AG09309 (cell line): ENCODE measurements around the gene SP1.
"Not testable (repeated sequence)": the region's sequence is repeated elsewhere in the genome, so short reads cannot be mapped to it uniquely, and the experiment has no call there.

Experiments used
- DNase-seq: peaks from one replicate; pipeline ENCODE4 v3.0.0-alpha.2; 2010; ENCODE audit warnings: low read depth
- H3K4me3 ChIP-seq: 2 replicates; pipeline ENCODE4 v1.5.1; 2011; ENCODE audit warnings: mild to moderate bottlenecking, low read depth, low read length, moderate library complexity; ENCODE audit not compliant: control insufficient read depth
- TF ChIP-seq, protein P1 (sequence below): IDR thresholded peaks from 2 replicates; pipeline ENCODE4 v1.5.1; 2011; ENCODE audit warnings: mild to moderate bottlenecking, low read depth, low read length, inconsistent platforms; ENCODE audit not compliant: insufficient read depth, control insufficient read depth; ENCODE audit errors: missing control alignments

Gene SP1

GRCh38 chr12:53378724-53379388 is 1.1 kb upstream of the SP1 start:
- H3K4me3 ChIP-seq = peak overlapping the region; percentile 53
- TF ChIP-seq, protein P1, sequence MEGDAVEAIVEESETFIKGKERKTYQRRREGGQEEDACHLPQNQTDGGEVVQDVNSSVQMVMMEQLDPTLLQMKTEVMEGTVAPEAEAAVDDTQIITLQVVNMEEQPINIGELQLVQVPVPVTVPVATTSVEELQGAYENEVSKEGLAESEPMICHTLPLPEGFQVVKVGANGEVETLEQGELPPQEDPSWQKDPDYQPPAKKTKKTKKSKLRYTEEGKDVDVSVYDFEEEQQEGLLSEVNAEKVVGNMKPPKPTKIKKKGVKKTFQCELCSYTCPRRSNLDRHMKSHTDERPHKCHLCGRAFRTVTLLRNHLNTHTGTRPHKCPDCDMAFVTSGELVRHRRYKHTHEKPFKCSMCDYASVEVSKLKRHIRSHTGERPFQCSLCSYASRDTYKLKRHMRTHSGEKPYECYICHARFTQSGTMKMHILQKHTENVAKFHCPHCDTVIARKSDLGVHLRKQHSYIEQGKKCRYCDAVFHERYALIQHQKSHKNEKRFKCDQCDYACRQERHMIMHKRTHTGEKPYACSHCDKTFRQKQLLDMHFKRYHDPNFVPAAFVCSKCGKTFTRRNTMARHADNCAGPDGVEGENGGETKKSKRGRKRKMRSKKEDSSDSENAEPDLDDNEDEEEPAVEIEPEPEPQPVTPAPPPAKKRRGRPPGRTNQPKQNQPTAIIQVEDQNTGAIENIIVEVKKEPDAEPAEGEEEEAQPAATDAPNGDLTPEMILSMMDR = no peak
- no peak for DNase-seq

DNA sequence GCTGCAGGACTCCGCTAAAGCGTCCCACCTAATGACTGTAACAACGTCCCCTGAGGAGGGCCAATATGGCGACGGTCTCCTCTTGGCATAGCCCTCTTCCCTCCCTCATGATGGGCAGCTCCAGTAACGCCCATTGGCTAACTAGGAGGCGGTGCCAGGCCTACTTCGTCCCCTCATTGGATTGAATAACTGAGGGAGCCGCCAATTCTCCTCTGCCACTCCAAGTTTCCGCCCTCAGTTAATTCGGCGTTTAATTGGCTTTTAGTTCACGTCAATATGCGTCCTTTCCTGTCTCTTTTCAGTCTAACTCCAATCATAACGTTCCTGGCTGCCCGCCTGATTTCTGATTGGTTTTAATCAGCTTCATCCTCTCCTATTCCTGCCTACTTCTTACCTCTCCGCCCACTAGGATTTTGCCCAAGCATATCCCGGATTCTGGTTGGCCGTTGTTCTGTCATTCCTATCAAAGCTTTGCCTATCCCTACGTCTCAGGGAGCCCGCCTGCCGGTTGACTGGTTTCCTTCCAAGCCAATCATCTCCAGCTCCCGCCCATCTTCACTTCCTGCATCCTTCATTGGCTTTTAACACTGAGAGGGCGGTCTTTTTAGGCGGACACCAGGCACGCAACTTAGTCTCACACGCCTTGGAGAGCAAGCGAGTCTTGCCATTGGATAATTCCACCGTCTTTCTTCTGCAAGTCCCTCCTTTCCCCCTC is 430 bp upstream of the SP1 start:
- TF ChIP-seq, protein P1 = no peak
- peak overlapping the region; percentile 66 for H3K4me3 ChIP-seq
- peak; percentile 100 for DNase-seq

GRCh38 chr12:53380794-53381730 is 1.1 kb downstream of the SP1 start:
- TF ChIP-seq, protein P1 = no peak
- H3K4me3 ChIP-seq = peak overlapping the region; percentile 54
- no peak for DNase-seq

- DNase-seq = no peak
- H3K4me3 ChIP-seq = peak overlapping the region; percentile 54
- TF ChIP-seq, protein P1 = peak; percentile 56
Observed at GRCh38 chr12:53381731-53382630, 2.0 kb downstream of the SP1 start.

DNA sequence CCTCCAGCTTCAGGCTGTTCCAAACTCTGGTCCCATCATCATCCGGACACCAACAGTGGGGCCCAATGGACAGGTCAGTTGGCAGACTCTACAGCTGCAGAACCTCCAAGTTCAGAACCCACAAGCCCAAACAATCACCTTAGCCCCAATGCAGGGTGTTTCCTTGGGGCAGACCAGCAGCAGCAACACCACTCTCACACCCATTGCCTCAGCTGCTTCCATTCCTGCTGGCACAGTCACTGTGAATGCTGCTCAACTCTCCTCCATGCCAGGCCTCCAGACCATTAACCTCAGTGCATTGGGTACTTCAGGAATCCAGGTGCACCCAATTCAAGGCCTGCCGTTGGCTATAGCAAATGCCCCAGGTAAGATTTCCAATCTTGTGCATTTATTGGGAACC is 3.3 kb downstream of the SP1 start:
- TF ChIP-seq, protein P1 = no peak
- DNase-seq = no peak
- peak overlapping the region; percentile 29 for H3K4me3 ChIP-seq

- H3K4me3 ChIP-seq, DNase-seq: not testable (repeated sequence)
Observed at GRCh38 chr12:53386381-53386780, 6.4 kb downstream of the SP1 start.
